Gastrocnemius medialis (tissue), 4 donors: ENCODE results near the gene NCOA7.
"Not testable (repeated sequence)": the region's sequence is repeated elsewhere in the genome, so short reads cannot be mapped to it uniquely, and the experiment has no call there.

Experiments
- CTCF ChIP-seq, 5 experiments: fragments of 450-650 bp in 3 of 5; fragments of 200-600 bp in 2 of 5; sonication (generic) in 2 of 5; IDR thresholded peaks in 4 of 5; conservative IDR thresholded peaks in 1 of 5; 1 replicate in 4 of 5; 2 replicates in 1 of 5; pipeline ENCODE4 v1.5.1; 2016 to 2019; ENCODE audit warnings: antibody characterized with exemption in 5 of 5, mild to moderate bottlenecking in 3 of 5, moderate library complexity in 3 of 5
- POLR2A ChIP-seq, 2 donors: fragments of 450-650 bp; IDR thresholded peaks; one replicate each; pipeline ENCODE4 v1.6.1; 2017; ENCODE audit warnings: antibody characterized with exemption in 2 of 2, mild to moderate bottlenecking in 2 of 2, moderate library complexity in 2 of 2

- TF ChIP-seq CTCF (IDR thresholded peaks at IDR 0.05 in 4 of 5, conservative IDR thresholded peaks at IDR 0.05 in 1 of 5); POLR2A (IDR thresholded peaks at IDR 0.05): not testable (repeated sequence)
These were observed 160.0 kb downstream of the NCOA7 start for GRCh38 chr6:125950716-125951115.
